CD4-positive, alpha-beta T cell treated with Interleukin-15 for 4 hours (primary cell): Measurements from ENCODE around the gene MEGF11.

Source experiments
- DNase-seq: peaks from one replicate; pipeline ENCODE4 v3.0.0-alpha.2; 2020; ENCODE audit warnings: low spot score

MEGF11 gene

GRCh38 chr15:65968511-65968910 is 285.0 kb downstream of the MEGF11 start:
- DNase-seq: no peak

GRCh38 chr15:65964792-65965433 is 288.6 kb downstream of the MEGF11 start:
- no peak for DNase-seq

GRCh38 chr15:65963911-65964482 is 289.6 kb downstream of the MEGF11 start:
- DNase-seq: no peak

GRCh38 chr15:65963358-65963757 is 290.2 kb downstream of the MEGF11 start:
- DNase-seq: no peak

GRCh38 chr15:65962187-65962586 is 291.4 kb downstream of the MEGF11 start:
- DNase-seq: no peak

GRCh38 chr15:65960586-65960985 is 293.0 kb downstream of the MEGF11 start:
- DNase-seq: no peak

- no peak for DNase-seq
Observed at GRCh38 chr15:65958835-65959234, 294.7 kb downstream of the MEGF11 start.

- no peak for DNase-seq
Observed at GRCh38 chr15:65957451-65957850, 296.1 kb downstream of the MEGF11 start.

GRCh38 chr15:65956899-65957298 is 296.7 kb downstream of the MEGF11 start:
- no peak for DNase-seq

- DNase-seq: no peak
Observed at GRCh38 chr15:65956307-65956706, 297.2 kb downstream of the MEGF11 start.

GRCh38 chr15:65954289-65954741 is 299.2 kb downstream of the MEGF11 start:
- DNase-seq: no peak

- no peak for DNase-seq
Observed at GRCh38 chr15:65953622-65954021, 299.9 kb downstream of the MEGF11 start.

- no peak for DNase-seq
Observed at GRCh38 chr15:65952391-65953053, 301.0 kb downstream of the MEGF11 start.

- no peak for DNase-seq
Observed at GRCh38 chr15:65951007-65951406, 302.5 kb downstream of the MEGF11 start.

- DNase-seq: no peak
Observed at GRCh38 chr15:65949491-65949890, 304.1 kb downstream of the MEGF11 start.

- DNase-seq: no peak
Observed at GRCh38 chr15:65949011-65949410, 304.5 kb downstream of the MEGF11 start.

GRCh38 chr15:65948383-65948782 is 305.2 kb downstream of the MEGF11 start:
- DNase-seq: no peak

- DNase-seq: no peak
Observed at GRCh38 chr15:65947041-65947440, 306.5 kb downstream of the MEGF11 start.

- no peak for DNase-seq
Observed at GRCh38 chr15:65945616-65946015, 307.9 kb downstream of the MEGF11 start.

GRCh38 chr15:65944404-65944803 is 309.1 kb downstream of the MEGF11 start:
- no peak for DNase-seq

GRCh38 chr15:65942436-65942835 is 311.1 kb downstream of the MEGF11 start:
- DNase-seq: no peak

- no peak for DNase-seq
Observed at GRCh38 chr15:65940618-65940909, 313.0 kb downstream of the MEGF11 start.

GRCh38 chr15:65939901-65940617 is 313.5 kb downstream of the MEGF11 start:
- DNase-seq: no peak
